Keratinocyte (primary cell): ENCODE data around the gene SLC6A14. TPM values are rescaled to one million over a fixed set of nuclear protein-coding genes. Genes with fewer than 3 reads are reported as not detected.

Experiments used
- DNase-seq: peaks from one replicate; pipeline ENCODE4 v3.0.0-alpha.2; 2011; ENCODE audit warnings: low read depth, missing footprints, low spot score
- FAIRE-seq: peaks from 2 replicates; lab custom pipeline; 2011; peaks lifted over from hg19 to GRCh38; lab: Jason Lieb, UNC
- H2AFZ ChIP-seq: 2 replicates; pipeline ENCODE4 v1.6.0; 2012; ENCODE audit warnings: low read length, control low read depth, inconsistent platforms; ENCODE audit not compliant: control insufficient read depth
- H3K27ac ChIP-seq: 2 replicates; pipeline ENCODE4 v1.5.1; 2011; ENCODE audit warnings: low read length; ENCODE audit not compliant: control insufficient read depth, insufficient read depth
- H3K27me3 ChIP-seq: 3 replicates; pipeline ENCODE4 v1.6.0; 2011; ENCODE audit warnings: low read length; ENCODE audit not compliant: control insufficient read depth, insufficient read depth; ENCODE audit errors: extremely low read depth
- H3K36me3 ChIP-seq, 2 experiments: 2 replicates in 1 of 2; 3 replicates in 1 of 2; pipeline ENCODE4 v1.5.1; 2011; ENCODE audit warnings: low read length in 2 of 2, mild to moderate bottlenecking in 1 of 2; ENCODE audit not compliant: control insufficient read depth in 2 of 2, insufficient read depth in 2 of 2; ENCODE audit errors: extremely low read depth in 1 of 2
- H3K4me1 ChIP-seq: 3 replicates; pipeline ENCODE4 v1.5.1; 2011; ENCODE audit warnings: low read length; ENCODE audit not compliant: control insufficient read depth, insufficient read depth; ENCODE audit errors: extremely low read depth
- H3K4me2 ChIP-seq: 3 replicates; pipeline ENCODE4 v1.6.0; 2011; ENCODE audit warnings: low read depth, low read length; ENCODE audit not compliant: control insufficient read depth, insufficient read depth; ENCODE audit errors: extremely low read depth
- H3K4me3 ChIP-seq, 3 experiments: fragments of 200-600 bp in 1 of 3; sonication (generic) in 1 of 3; 2 replicates in 2 of 3; 3 replicates in 1 of 3; pipeline ENCODE4 v1.5.1; 2011 to 2016; ENCODE audit warnings: low read length in 3 of 3, mild to moderate bottlenecking in 3 of 3, control low read depth in 2 of 3, inconsistent platforms in 1 of 3, low read depth in 1 of 3, mixed read lengths in 1 of 3, mixed run types in 1 of 3, moderate library complexity in 1 of 3; ENCODE audit not compliant: control insufficient read depth in 2 of 3, insufficient read depth in 2 of 3; ENCODE audit errors: extremely low read depth in 1 of 3
- H3K79me2 ChIP-seq: 2 replicates; pipeline ENCODE4 v1.6.0; 2012; ENCODE audit warnings: low read length; ENCODE audit not compliant: control insufficient read depth, insufficient read depth
- H3K9ac ChIP-seq: 3 replicates; pipeline ENCODE4 v1.6.0; 2011; ENCODE audit warnings: low read length; ENCODE audit not compliant: control insufficient read depth, insufficient read depth; ENCODE audit errors: extremely low read depth
- H3K9me1 ChIP-seq: 3 replicates; pipeline ENCODE4 v1.6.0; 2011; ENCODE audit warnings: low read length; ENCODE audit not compliant: control insufficient read depth, insufficient read depth; ENCODE audit errors: extremely low read depth
- H3K9me3 ChIP-seq: 2 replicates; pipeline ENCODE4 v1.5.1; 2012; ENCODE audit warnings: low read depth, low read length; ENCODE audit not compliant: control insufficient read depth
- H4K20me1 ChIP-seq: 3 replicates; pipeline ENCODE4 v1.6.0; 2011; ENCODE audit warnings: low read length; ENCODE audit not compliant: control insufficient read depth, insufficient read depth; ENCODE audit errors: extremely low read depth
- CTCF ChIP-seq, 3 experiments: IDR thresholded peaks in 1 of 3; conservative IDR thresholded peaks in 1 of 3; optimal IDR thresholded peaks in 1 of 3; 2 replicates in 2 of 3; 3 replicates in 1 of 3; pipeline versions ENCODE3 to v1.5.1; 2011; ENCODE audit warnings: low read length in 3 of 3, mild to moderate bottlenecking in 3 of 3, moderate library complexity in 2 of 3, control low read depth in 1 of 3, inconsistent platforms in 1 of 3; ENCODE audit not compliant: insufficient read depth in 2 of 3; ENCODE audit errors: extremely low read depth in 1 of 3
- EZH2 ChIP-seq: IDR thresholded peaks from one replicate; pipeline ENCODE4 v1.6.1; 2012; ENCODE audit warnings: inconsistent platforms, mild to moderate bottlenecking, low read length, moderate library complexity
- dilution Hi-C: fragments of 300-500 bp; cut with MboI; formaldehyde crosslinking; loops from one replicate; pipeline ENCODE4 v1.7.0; 2020; ENCODE audit warnings: low sequenced_read_pairs; ENCODE audit not compliant: extremely low pct_ligation_motif_present
- polyA plus RNA-seq, 5 experiments: library from polyadenylated mRNA; depleted of rRNA in 3 of 5; stranded (reverse) in 3 of 5; stranded (forward) in 1 of 5; unstranded in 1 of 5; fragments of >200 nt; gene quantifications; 1 replicate in 1 of 5; 2 replicates in 3 of 5; 3 replicates in 1 of 5; pipeline versions ENCODE4 v1.2.1 to v1.2.3, GENCODE V29; 2011 to 2012; ENCODE audit warnings: missing spikeins in 2 of 5, low read depth in 1 of 5, low replicate concordance in 1 of 5

Gene SLC6A14
- polyA plus RNA-seq, 1 donor (not counting 4 experiments of a cell fraction or from before 2014, with no cell fraction given) = 0.59 TPM

- dilution Hi-C loops = no loop called here
- DNase-seq (no peak), FAIRE-seq (peak; percentile 29)
Observed at GRCh38 chrX:116449156-116449555, 12.8 kb downstream of the SLC6A14 start.

GRCh38 chrX:116462822-116463221, 26.4 kb downstream of the SLC6A14 start, which contains the start of gene CT83:
Gene CT83, minus strand, starts transcription at chrX:116462976. Its CDS starts 120 bp downstream, at chrX:116462856.
- no peaks in the 10 kb centered on the region for H3K4me1 ChIP-seq
- peaks cover 10% of the 10 kb centered on the region for H3K27me3 ChIP-seq
- no peaks in the 10 kb centered on the region for H3K9me1 ChIP-seq
- no peak for TF ChIP-seq CTCF (optimal IDR thresholded peaks at IDR 0.05 in 1 of 3, IDR thresholded peaks at IDR 0.05 in 1 of 3, conservative IDR thresholded peaks at IDR 0.05 in 1 of 3; ENCODE audit: extremely low read depth in 1 of 3, insufficient read depth in 2 of 3, low read length in 3 of 3)
- no peak for TF ChIP-seq EZH2
- DNase-seq = no peak
- no peaks in the 10 kb centered on the region for H3K9me3 ChIP-seq
- no peak within 1 kb of the TSS for H3K27ac ChIP-seq
- no peaks in the 10 kb centered on the region for H3K36me3 ChIP-seq
- FAIRE-seq = no peak
- dilution Hi-C loops = no loop called here
- no peak within 1 kb of the TSS for H2AFZ ChIP-seq
- no peaks in the 10 kb centered on the region for H4K20me1 ChIP-seq
- no peak within 1 kb of the TSS for H3K4me2 ChIP-seq
- H3K4me3 ChIP-seq = no peak within 1 kb of the TSS
- no peak within 1 kb of the TSS for H3K9ac ChIP-seq
- H3K79me2 ChIP-seq = no peaks in the 10 kb centered on the region

More at GRCh38 chrX:116449156-116449555, 12.8 kb downstream of the SLC6A14 start:
- Histone ChIP-seq H3K27ac (no peak overlapping the region), H3K79me2 (no peaks in the 10 kb centered on the region), H4K20me1 (no peaks in the 10 kb centered on the region), H3K27me3 (no peaks in the 10 kb centered on the region), H3K9me1 (no peaks in the 10 kb centered on the region), H3K4me1 (no peaks in the 10 kb centered on the region), H3K4me2 (no peak overlapping the region), H3K4me3 (no peak overlapping the region), H2AFZ (no peak overlapping the region), H3K9me3 (no peaks in the 10 kb centered on the region), H3K36me3 (no peaks in the 10 kb centered on the region), H3K9ac (no peak overlapping the region)
- no peak for TF ChIP-seq CTCF (optimal IDR thresholded peaks at IDR 0.05 in 1 of 3, IDR thresholded peaks at IDR 0.05 in 1 of 3, conservative IDR thresholded peaks at IDR 0.05 in 1 of 3; ENCODE audit: extremely low read depth in 1 of 3, insufficient read depth in 2 of 3, low read length in 3 of 3)
- TF ChIP-seq EZH2 = no peak
